Measurements from ENCODE around the gene NAPSA. TPM values are rescaled to one million over a fixed set of nuclear protein-coding genes. Genes with fewer than 3 reads are reported as not detected.

NAPSA gene
- total and polyA plus RNA-seq, 10 of the 15 experiments (the other 5 are each of a cell fraction or from before 2014, with no cell fraction given), result 6.7 to 45.4 (median 17.1) TPM

DNA sequence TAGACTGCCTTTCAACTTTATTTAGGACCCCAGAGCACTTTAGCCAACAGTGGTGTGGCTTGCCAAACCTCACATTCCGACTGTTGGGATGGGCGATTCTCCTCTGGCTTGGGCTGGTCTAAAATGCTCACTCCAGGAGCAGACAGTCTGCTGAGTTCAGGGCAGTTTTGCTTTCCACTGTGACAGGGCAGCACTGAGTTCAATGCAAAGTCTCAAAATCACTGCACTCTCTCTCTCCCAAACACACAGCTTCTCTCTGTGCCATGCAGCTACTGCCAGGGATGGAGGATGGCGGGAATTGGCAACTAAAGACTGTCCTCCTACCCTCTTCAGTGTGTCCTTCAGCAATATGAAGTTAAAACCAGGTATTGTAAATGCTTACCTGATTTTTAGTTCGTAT is 13.2 kb downstream of the NAPSA start:
- in situ Hi-C loops (cut with MboI) (loop anchor here (10.0 kb wide), 1 partner anchor 543 kb away; no protein-coding TSS in a partner anchor), intact Hi-C loops (cut with micrococcal nuclease; ENCODE audit: unreplicated experiment) (loop anchor here (10.0 kb wide), 2 partner anchors 183 to 543 kb away; no protein-coding TSS in a partner anchor)
- no peak for FAIRE-seq
- H3K79me2 ChIP-seq (ENCODE audit: control insufficient read depth, insufficient read depth, low read length), result no peaks in the 10 kb centered on the region
- BruUV-seq (replicated peaks), result no TSS peak
- no peak for ATAC-seq
- H3K9me3 ChIP-seq (replicated peaks; ENCODE audit: control insufficient read depth, insufficient read depth, low read length), result no peaks in the 10 kb centered on the region; the same call in 1 of the 3 replicates
- no peak overlapping the region for H2AFZ ChIP-seq (ENCODE audit: control insufficient read depth, low read depth, low read length)
- ChIA-PET SMC1A (ENCODE audit: uncharacterized antibody, unreplicated experiment) (interaction anchor here (0.6 to 3.1 kb wide), 5 partner anchors 12 to 485 kb away, joined by 3 to 7 read pairs (median 5); no protein-coding TSS in a partner anchor), CTCF (interaction anchor here (0.5 to 3.0 kb wide), 8 partner anchors 11 to 873 kb away, joined by 3 to 13 read pairs (median 3); no protein-coding TSS in a partner anchor), POLR2A (no interaction called here), RAD21 (ENCODE audit: unreplicated experiment) (interaction anchor here (1.1 to 4.0 kb wide), 3 partner anchors 9 to 109 kb away, joined by 3 to 17 read pairs (median 4); partner anchors contain the start of gene KCNC3)
- H3K4me1 ChIP-seq (ENCODE audit: control insufficient read depth, insufficient read depth, low read length), result peaks cover 29% of the 10 kb centered on the region
- TF ChIP-seq CHD4 (IDR thresholded peaks at IDR 0.05) (no peak), SMAD1 (IDR thresholded peaks at IDR 0.05; ENCODE audit: low read depth, partially characterized antibody) (no peak), SP1 (IDR thresholded peaks at IDR 0.05; ENCODE audit: low read depth, low read length) (no peak), BRCA1 (IDR thresholded peaks at IDR 0.05; ENCODE audit: low read depth, low read length) (no peak), SIN3A (IDR thresholded peaks at IDR 0.05; ENCODE audit: low read depth, low read length) (no peak)
- TF ChIP-seq, protein P1, sequence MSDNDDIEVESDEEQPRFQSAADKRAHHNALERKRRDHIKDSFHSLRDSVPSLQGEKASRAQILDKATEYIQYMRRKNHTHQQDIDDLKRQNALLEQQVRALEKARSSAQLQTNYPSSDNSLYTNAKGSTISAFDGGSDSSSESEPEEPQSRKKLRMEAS (IDR thresholded peaks at IDR 0.05; ENCODE audit: low read depth, low read length), result no peak
- TF ChIP-seq, protein P2, sequence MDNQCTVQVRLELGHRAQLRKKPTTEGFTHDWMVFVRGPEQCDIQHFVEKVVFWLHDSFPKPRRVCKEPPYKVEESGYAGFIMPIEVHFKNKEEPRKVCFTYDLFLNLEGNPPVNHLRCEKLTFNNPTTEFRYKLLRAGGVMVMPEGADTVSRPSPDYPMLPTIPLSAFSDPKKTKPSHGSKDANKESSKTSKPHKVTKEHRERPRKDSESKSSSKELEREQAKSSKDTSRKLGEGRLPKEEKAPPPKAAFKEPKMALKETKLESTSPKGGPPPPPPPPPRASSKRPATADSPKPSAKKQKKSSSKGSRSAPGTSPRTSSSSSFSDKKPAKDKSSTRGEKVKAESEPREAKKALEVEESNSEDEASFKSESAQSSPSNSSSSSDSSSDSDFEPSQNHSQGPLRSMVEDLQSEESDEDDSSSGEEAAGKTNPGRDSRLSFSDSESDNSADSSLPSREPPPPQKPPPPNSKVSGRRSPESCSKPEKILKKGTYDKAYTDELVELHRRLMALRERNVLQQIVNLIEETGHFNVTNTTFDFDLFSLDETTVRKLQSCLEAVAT (IDR thresholded peaks at IDR 0.05), result no peak
- H3K9ac ChIP-seq (ENCODE audit: control insufficient read depth, insufficient read depth, low read length), result no peak overlapping the region
- WGBS (ENCODE audit: insufficient coverage, insufficient replicate concordance, low lambda C conversion rate, missing lambda C conversion rate), result 43% methylated on average over 4 of the region's 4 CpGs
- H3K27ac ChIP-seq (ENCODE audit: control insufficient read depth, insufficient read depth), result no peak overlapping the region
- H4K20me1 ChIP-seq (ENCODE audit: control insufficient read depth, insufficient read depth), result no peaks in the 10 kb centered on the region
- no peak overlapping the region for H3K4me2 ChIP-seq (ENCODE audit: control insufficient read depth, insufficient read depth)
- H3K4me3 ChIP-seq, result no peak overlapping the region
- no peaks in the 10 kb centered on the region for H3K36me3 ChIP-seq (ENCODE audit: control insufficient read depth in 2 of 2, insufficient read depth in 2 of 2, low read length in 1 of 2)
- H3K27me3 ChIP-seq (replicated peaks in 1 of 2; ENCODE audit: control insufficient read depth in 2 of 2, insufficient read depth in 2 of 2, low read length in 1 of 2), result no peaks in the 10 kb centered on the region
- DNase-seq (ENCODE audit: low read depth, low spot score), result no peak

All from GM12878 (cell line).